GM18858 (cell line): ENCODE data around the gene MSLN.
A peak's percentile ranks its signal among the peaks of the same experiment; 100 is the strongest.

Source experiments
- ATAC-seq: cut with Tn5 transposase; IDR thresholded peaks from one replicate; pipeline ENCODE4 v1.9.1; 2021; ENCODE audit not compliant: unreplicated experiment

The MSLN gene

DNA sequence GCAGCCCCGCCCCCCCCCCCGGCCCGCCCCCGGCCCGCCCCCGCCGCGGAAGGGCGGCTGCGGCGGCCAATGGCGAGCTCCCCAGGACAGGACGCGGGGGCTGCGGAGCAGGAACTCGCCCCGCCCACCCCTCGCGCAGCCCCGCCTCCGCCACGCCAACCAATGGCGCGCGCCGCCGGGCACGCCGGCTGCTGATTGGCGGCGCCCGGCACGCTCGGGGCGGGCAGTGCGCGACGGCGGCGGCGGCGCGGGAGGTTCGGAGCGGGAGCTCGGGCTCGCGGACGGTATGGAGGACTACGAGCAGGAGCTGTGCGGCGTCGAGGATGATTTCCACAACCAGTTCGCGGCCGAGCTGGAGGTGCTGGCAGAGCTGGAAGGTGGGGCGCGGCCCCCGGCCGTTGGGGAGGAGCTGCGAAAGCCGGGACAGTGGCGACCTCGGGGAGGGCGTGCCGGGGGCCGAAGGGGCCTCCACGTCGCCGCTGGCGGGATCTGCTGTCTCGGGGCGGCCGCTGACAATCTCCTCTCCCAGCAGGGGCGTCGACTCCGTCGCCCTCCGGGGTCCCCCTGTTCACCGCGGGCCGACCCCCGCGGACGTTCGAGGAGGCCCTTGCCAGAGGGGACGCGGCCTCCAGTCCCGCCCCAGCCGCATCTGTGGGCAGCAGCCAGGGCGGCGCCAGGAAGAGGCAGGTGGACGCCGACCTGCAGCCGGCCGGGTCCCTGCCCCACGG is 28.0 kb downstream of the MSLN start, which contains the start of gene CHTF18:
Gene CHTF18, plus strand, starts transcription at position 222 of the 728 bp plus-strand sequence. Its CDS starts 65 bp downstream, at position 287.
- ATAC-seq: peak; percentile 53

DNA sequence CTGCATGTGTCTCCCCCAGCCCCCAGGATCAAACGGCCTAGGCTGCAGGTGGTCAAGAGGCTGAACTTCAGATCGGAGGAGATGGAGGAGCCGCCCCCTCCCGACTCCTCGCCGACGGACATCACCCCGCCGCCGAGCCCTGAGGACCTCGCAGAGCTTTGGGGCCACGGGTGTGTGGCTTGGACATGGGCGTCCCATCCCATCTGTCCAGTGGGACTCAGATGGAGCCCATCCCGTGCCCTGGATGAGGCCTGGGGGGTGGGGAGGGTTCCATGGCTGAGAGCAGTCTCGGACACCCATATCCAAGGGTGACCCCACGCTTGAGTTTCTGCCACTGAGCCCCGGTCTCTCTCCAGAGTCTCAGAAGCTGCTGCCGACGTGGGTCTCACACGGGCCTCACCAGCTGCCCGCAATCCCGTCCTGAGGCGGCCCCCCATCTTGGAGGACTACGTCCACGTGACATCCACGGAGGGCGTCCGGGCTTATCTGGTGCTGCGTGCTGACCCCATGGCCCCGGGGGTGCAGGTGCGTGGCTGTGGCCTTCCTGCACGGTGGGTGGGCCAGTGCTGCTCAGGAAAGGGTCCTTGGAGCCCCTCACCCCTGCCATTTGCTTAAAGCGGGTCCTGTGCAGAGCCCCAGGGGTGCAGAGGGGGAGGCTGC is 28.8 kb downstream of the MSLN start:
- no peak for ATAC-seq

DNA sequence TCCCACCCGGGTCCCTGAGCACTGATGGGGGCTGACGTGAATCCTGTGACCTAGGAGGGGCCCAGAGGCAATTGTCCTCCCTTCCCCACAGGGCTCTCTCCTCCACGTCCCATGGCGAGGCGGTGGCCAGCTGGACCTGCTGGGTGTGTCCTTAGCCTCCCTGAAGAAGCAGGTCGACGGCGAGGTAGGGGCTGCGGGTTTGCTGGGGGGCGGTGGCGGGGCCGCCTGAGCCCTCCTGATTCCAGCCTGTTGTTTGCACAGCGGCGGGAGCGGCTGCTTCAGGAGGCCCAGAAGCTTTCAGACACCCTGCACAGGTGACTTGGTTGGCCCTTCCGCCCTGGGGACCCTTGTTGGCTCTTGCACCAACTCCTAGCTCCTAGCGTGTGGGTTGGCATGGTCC is 29.6 kb downstream of the MSLN start:
- ATAC-seq: no peak

DNA sequence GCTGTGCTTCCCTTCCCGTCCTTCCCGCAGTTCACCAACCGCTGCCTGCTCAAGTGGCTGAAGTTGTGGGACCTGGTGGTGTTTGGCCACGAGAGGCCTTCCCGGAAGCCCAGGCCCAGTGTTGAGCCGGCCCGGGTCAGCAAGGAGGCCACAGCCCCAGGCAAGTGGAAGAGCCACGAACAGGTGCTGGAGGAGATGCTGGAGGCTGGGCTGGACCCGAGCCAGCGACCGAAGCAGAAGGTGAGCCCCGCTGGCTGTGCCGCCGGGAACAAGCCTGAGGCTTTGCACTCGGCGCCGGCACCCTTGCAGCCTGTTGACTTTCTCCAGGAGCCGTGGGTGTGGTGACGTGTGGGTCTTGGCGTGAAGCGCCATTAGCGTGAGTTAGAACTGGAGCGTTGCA is 30.6 kb downstream of the MSLN start:
- no peak for ATAC-seq

GRCh38 chr16:792221-792995 is 31.9 kb downstream of the MSLN start:
- no peak for ATAC-seq

GRCh38 chr16:793414-793813 is 32.9 kb downstream of the MSLN start:
- no peak for ATAC-seq

- no peak for ATAC-seq
Observed at GRCh38 chr16:794091-794822, 33.7 kb downstream of the MSLN start.

DNA sequence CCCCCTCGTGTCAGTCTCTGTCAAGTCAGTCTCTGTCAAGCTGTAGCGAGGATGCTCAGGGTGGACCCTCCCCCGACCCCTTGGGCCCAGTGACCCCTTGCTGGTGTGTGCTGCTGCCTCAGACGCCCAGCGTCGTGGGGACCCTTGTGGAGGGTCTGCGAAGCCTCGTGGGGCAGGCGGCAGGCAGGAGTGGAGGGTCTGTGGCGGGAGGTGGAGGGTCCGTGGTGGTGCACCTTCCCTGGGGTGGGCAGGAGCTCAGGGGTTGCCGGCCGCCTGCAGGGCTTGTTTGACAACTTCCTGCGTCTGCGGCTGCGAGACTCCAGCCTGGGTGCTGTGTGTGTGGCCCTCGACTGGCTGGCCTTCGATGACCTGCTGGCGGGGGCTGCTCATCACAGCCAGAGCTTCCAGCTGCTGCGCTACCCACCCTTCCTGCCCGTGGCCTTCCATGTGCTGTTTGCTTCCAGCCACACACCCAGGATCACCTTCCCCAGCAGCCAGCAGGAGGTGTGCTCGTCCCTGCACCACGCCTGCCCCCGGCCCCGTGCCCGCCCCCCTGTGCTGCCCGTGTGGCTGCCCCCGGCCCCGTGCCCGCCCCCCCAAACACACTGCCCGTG is 34.4 kb downstream of the MSLN start:
- no peak for ATAC-seq

DNA sequence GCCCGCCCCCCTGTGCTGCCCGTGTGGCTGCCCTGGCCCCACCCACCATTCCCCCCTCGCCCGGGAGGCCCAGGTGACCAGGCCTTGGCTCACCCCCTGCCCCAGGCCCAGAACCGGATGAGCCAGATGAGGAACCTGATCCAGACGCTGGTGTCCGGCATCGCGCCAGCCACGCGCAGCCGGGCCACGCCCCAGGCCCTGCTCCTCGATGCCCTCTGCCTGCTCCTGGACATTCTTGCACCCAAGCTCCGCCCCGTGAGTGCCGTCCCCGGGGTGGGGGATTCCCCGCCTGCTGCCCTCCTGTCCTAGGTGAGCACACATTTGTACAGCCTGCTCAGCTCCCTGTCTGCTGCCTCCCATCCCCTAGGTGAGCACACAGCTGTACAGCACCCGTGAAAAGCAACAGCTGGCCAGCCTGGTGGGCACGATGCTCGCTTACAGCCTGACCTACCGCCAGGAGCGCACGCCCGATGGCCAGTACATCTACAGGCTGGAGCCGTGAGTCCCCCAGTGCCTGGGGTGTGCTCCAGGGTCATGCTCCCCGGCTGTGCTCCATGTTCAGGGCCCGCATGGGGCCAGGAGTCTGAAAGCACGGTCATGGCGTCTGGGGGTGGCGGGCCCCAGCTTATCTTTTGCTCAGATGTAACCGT is 35.2 kb downstream of the MSLN start:
- no peak for ATAC-seq

DNA sequence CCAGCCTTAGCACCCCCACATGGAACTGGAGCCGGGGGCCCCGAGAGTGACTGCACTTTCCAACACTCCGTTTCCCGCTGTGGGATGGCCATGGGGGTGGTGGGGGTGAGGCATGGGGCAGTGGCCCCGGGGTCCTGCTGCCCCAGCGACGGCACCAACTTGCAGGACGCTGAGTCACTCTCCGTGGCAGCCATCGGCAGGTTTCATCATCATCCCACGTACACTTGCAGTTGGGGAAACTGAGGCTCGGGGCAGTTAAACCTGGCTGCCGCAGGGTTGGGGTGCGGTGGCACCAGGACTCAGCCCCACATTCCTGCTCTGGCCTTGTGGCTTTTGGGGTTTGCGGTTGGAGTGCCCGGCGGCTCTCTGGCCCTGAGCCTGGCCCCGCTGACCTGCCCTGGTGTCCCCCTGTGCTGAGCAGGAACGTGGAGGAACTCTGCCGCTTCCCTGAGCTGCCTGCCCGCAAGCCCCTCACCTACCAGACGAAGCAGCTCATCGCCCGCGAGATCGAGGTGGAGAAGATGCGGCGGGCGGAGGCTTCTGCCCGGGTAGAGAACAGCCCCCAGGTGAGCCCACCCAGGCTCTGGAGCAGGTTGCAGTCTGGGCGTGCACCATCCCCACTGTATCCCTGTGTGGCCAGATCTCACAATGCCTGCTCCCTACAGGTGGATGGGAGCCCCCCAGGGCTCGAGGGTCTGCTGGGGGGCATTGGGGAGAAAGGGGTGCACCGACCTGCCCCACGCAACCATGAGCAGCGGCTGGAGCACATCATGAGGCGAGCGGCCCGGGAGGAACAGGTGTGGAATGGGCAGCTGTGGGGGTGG is 36.0 kb downstream of the MSLN start:
- ATAC-seq: no peak

- ATAC-seq: no peak
Observed at GRCh38 chr16:797120-797420, 36.5 kb downstream of the MSLN start.

- ATAC-seq: no peak
Observed at GRCh38 chr16:797686-798085, 37.2 kb downstream of the MSLN start.

- ATAC-seq: no peak
Observed at GRCh38 chr16:798666-799065, 38.1 kb downstream of the MSLN start.

DNA sequence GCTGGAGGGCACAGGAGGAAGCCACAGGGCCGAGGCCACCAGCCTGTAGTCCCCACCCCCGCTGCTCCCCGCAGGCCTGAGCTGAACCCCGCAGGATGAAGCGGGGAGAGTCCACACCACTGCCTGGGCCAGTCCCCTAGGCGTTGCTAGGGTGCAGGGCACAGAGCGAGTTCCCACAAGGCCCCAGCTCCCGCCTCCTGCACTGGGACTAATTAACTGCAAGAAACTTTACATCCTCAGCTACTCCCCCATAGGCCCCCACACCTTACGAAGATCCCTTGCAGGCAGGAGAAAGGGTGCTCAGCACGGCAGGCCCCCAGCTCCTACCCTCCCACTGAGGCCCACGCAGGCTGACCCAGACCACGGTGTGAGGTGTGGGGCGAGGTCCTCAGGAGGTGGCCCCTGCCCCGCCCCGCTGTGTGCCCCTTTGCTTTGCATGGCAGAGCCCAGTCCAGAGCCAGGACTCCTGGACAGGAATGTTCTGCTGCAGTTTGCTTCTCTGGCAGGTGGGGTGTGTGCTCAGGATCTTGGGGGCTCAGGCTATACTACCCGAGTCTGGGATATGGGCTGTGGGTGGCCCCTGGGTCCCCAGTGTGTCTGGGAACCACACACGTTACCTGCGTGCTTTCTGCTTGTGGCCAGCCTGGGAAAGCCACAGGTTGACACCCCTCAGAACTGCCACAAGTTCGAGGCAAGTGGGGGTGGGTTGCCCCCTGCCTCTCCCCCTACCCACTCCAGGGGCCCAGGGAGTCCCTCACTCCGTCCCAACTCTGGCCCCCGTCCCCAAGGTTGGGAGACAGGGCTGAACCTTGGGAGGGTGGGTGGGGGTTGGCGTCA is 38.8 kb downstream of the MSLN start:
- no peak for ATAC-seq

DNA sequence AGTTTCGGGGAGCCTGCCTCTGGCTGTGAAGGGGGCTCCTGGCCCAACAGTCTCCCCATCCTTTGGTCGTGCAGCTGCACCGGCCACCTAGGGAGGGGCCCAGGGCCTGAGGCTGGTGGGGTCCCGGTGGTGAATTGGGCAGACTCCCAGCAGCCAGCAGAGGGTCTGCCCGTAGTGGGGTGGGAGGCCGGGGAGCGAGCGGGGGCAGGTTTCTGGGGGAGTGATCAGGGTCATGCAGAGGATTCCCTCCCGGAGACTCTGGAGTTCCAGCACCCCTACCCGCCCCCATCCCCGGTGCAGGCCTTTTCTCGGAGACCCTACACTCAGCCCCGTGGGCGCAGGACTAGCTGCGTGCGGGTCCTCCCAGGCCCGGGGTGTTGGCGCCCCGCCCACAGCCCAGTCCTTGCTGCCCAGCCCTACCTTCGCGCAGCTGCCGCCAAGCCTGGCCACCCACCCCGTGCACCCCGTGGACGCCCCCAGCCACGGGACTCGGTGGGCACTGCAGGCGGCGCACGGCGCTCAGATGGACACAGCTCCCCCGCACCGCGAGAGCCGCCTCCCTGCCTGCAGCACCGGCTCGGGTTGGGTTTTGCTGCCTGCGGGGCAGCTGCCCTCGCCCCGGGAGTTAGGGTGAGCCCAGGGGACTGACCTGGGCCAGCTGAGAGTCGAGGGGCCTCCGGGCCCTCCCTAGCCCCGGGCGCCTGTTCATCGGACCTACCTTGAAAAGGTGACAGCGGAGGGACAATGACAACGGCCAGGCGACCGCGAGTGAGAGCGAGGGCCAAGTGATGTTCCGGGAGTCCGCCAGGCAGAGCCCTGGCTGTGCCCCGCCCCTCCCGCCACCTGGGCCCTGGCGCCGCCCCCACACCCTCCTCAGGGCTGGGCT is 39.7 kb downstream of the MSLN start, which contains the start of gene GNG13:
Gene GNG13, minus strand, starts transcription at position 787 of the 886 bp plus-strand sequence. CDS start 1,657 bp downstream, outside the sequence.
- ATAC-seq: no peak

GRCh38 chr16:800834-801511 is 40.4 kb downstream of the MSLN start:
- no peak for ATAC-seq
